MM.1S (cell line): ENCODE measurements around the gene MRNIP.

Experiments used
- DNase-seq: peaks from one replicate; pipeline ENCODE4 v3.0.0-alpha.2; 2015
- H2AFZ ChIP-seq: fragments of 300-600 bp; sonication (generic); 2 replicates; pipeline ENCODE4 v1.6.0; 2016; ENCODE audit warnings: antibody characterized with exemption, low read length
- H3F3A ChIP-seq: fragments of 300-600 bp; sonication (generic); 2 replicates; pipeline ENCODE4 v1.6.1; 2016; ENCODE audit warnings: mild to moderate bottlenecking, antibody characterized with exemption, low read length, moderate library complexity, mixed read lengths; ENCODE audit not compliant: insufficient read depth
- H3K27ac ChIP-seq: fragments of 300-600 bp; sonication (generic); 2 replicates; pipeline ENCODE4 v1.5.1; 2016; ENCODE audit warnings: mild to moderate bottlenecking, low read length
- H3K27me3 ChIP-seq: fragments of 300-600 bp; sonication (generic); replicated peaks from 2 replicates; pipeline ENCODE4 v1.6.0; 2016; ENCODE audit warnings: low read length; ENCODE audit not compliant: insufficient read depth
- H3K36me3 ChIP-seq: fragments of 300-600 bp; sonication (generic); replicated peaks from 2 replicates; pipeline ENCODE4 v1.6.1; 2016; ENCODE audit warnings: mild to moderate bottlenecking, low read length, mixed read lengths; ENCODE audit not compliant: insufficient read depth
- H3K4me1 ChIP-seq: fragments of 300-600 bp; sonication (generic); 2 replicates; pipeline ENCODE4 v1.6.1; 2016; ENCODE audit warnings: low read length, mixed read lengths
- H3K4me2 ChIP-seq: fragments of 300-600 bp; sonication (generic); 2 replicates; pipeline ENCODE4 v1.6.0; 2016; ENCODE audit warnings: low read depth, low read length
- H3K4me3 ChIP-seq: fragments of 300-600 bp; sonication (generic); 2 replicates; pipeline ENCODE4 v1.5.1; 2016; ENCODE audit warnings: low read length, mixed read lengths
- H3K79me2 ChIP-seq: fragments of 300-600 bp; sonication (generic); 2 replicates; pipeline ENCODE4 v1.6.1; 2016; ENCODE audit warnings: mixed run types, low read length, mixed read lengths
- H3K9ac ChIP-seq: fragments of 300-600 bp; sonication (generic); 2 replicates; pipeline ENCODE4 v1.6.1; 2016; ENCODE audit warnings: low read length, mixed read lengths
- H3K9me2 ChIP-seq: fragments of 300-600 bp; sonication (generic); replicated peaks from 2 replicates; pipeline ENCODE4 v1.6.1; 2016; ENCODE audit warnings: mild to moderate bottlenecking, low read length, mixed read lengths; ENCODE audit not compliant: insufficient read depth
- H3K9me3 ChIP-seq: fragments of 300-600 bp; sonication (generic); replicated peaks from 2 replicates; pipeline ENCODE4 v1.6.1; 2016; ENCODE audit warnings: mild to moderate bottlenecking, low read length, mixed read lengths; ENCODE audit not compliant: insufficient read depth
- H4K20me1 ChIP-seq: fragments of 300-600 bp; sonication (generic); 2 replicates; pipeline ENCODE4 v1.6.1; 2016; ENCODE audit warnings: mild to moderate bottlenecking, low read length, moderate library complexity, mixed read lengths; ENCODE audit not compliant: insufficient read depth
- CTCF ChIP-seq: fragments of 300-600 bp; sonication (generic); IDR thresholded peaks from 2 replicates; pipeline ENCODE4 v1.5.1; 2016; ENCODE audit warnings: antibody characterized with exemption, low read length, mixed read lengths
- EZH2 ChIP-seq: fragments of 300-600 bp; sonication (generic); optimal IDR thresholded peaks from 2 replicates; pipeline ENCODE3; 2017; ENCODE audit warnings: low read depth, mild to moderate bottlenecking, antibody characterized with exemption, low read length, mixed read lengths
- EZH2phosphoT487 ChIP-seq: fragments of 300-600 bp; sonication (generic); IDR thresholded peaks from 2 replicates; pipeline ENCODE4 v1.6.1; 2018; ENCODE audit warnings: antibody characterized with exemption, low read length

MRNIP gene

DNA sequence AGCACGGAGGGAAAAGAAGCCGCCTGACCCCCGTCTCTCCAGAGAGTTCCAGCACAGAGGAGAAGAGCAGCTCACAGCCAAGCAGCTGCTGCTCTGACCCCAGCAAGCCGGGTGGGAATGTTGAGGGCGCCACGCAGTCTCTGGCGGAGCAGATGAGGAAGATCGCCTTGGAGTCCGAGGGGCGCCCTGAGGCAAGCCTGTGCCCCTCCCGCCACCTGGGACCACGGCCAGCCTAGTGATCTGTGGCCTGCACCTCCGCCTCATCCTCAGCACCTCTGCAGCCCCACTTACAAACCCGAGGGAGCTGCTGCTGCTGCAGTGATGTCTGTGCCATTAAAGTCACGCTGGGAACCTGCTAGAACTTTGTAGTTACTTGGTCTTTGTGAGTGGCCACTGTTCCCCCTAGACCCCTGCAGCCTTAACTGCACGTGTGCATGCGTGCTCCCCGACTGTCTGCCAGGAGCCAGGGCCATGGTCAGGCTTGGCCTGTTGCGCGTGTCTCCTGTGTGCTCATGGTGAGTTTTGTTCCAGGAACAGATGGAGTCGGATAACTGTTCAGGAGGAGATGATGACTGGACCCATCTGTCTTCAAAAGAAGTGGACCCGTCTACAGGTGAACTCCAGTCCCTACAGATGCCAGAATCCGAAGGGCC, 25.4 kb downstream of the MRNIP start:
- DNase-seq, result no peak
- Histone ChIP-seq H3K4me1 (no peaks in the 10 kb centered on the region), H3K36me3 (peaks cover 39% of the 10 kb centered on the region), H3F3A (peaks cover 49% of the 10 kb centered on the region), H3K9me3 (no peaks in the 10 kb centered on the region), H2AFZ (no peak overlapping the region), H3K79me2 (peaks cover 35% of the 10 kb centered on the region), H3K4me3 (no peak overlapping the region), H4K20me1 (no peaks in the 10 kb centered on the region), H3K27me3 (no peaks in the 10 kb centered on the region), H3K9me2 (no peaks in the 10 kb centered on the region), H3K4me2 (no peak overlapping the region), H3K27ac (no peak overlapping the region), H3K9ac (no peak overlapping the region)
- TF ChIP-seq CTCF (no peak), EZH2phosphoT487 (no peak), EZH2 (no peak)

GRCh38 chr5:179832039-179832745, 26.4 kb downstream of the MRNIP start:
- Histone ChIP-seq H3K9me3 (no peaks in the 10 kb centered on the region), H4K20me1 (peaks cover 5% of the 10 kb centered on the region), H3K79me2 (peaks cover 45% of the 10 kb centered on the region), H3K4me1 (no peaks in the 10 kb centered on the region), H3K4me3 (no peak overlapping the region), H2AFZ (no peak overlapping the region), H3F3A (peaks cover 46% of the 10 kb centered on the region), H3K36me3 (peaks cover 39% of the 10 kb centered on the region), H3K27me3 (no peaks in the 10 kb centered on the region), H3K27ac (no peak overlapping the region), H3K9me2 (no peaks in the 10 kb centered on the region), H3K4me2 (no peak overlapping the region), H3K9ac (no peak overlapping the region)
- TF ChIP-seq CTCF, result no peak
- no peak for DNase-seq

DNA sequence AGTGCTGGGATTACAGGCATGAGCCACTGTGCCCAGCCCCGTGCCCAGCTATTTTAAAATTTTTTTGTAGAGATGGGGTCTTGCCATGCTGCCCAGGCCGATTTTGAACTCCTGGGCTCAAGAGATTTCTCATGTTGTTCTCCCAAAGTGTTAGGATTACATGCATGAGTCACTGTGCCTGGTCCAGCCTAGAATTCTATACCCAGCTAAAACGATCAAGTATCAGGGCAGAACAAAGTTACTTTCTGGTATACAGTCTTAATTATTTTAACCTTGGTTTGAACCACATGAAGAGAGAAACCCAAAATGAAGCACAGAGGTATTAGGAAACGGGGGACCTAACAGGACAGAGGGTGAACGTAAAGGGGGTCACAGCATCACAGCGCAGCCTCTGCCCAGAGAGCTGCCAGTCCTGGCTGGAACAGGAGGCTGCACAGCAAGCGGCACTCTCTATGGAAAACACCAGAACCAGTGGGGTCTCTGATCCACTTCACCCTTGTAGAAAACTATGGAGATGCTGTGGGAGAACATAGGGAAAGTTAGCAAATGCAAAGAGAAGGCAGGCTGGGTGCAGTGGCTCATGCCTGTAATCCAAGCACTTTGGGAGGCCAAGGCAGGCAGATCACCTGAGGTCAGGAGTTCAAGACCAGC, 27.7 kb downstream of the MRNIP start:
- Histone ChIP-seq H3K4me1 (no peaks in the 10 kb centered on the region), H3K27me3 (no peaks in the 10 kb centered on the region), H4K20me1 (peaks cover 5% of the 10 kb centered on the region), H3K79me2 (peaks cover 57% of the 10 kb centered on the region), H3K27ac (no peak overlapping the region), H3K9me2 (no peaks in the 10 kb centered on the region), H3F3A (peaks cover 33% of the 10 kb centered on the region), H3K9ac (no peak overlapping the region), H3K9me3 (no peaks in the 10 kb centered on the region), H2AFZ (no peak overlapping the region), H3K4me3 (no peak overlapping the region), H3K36me3 (peaks cover 27% of the 10 kb centered on the region), H3K4me2 (no peak overlapping the region)
- no peak for DNase-seq
- no peak for TF ChIP-seq EZH2phosphoT487
- TF ChIP-seq CTCF, result no peak
- no peak for TF ChIP-seq EZH2
